SK-N-MC (cell line): ENCODE measurements around the gene AOPEP.

Source experiments
- DNase-seq: peaks from one replicate; pipeline ENCODE4 v3.0.0-alpha.2; 2011; ENCODE audit warnings: low read depth, low spot score
- H3K27ac ChIP-seq: fragments of 200-600 bp; sonication (generic); 2 replicates; pipeline ENCODE4 v1.5.1; 2016; ENCODE audit warnings: mixed run types
- H3K36me3 ChIP-seq: fragments of 200-600 bp; sonication (generic); 2 replicates; pipeline ENCODE4 v1.6.1; 2017; ENCODE audit warnings: antibody characterized with exemption, low read length, mixed read lengths; ENCODE audit not compliant: insufficient read depth
- H3K4me3 ChIP-seq: fragments of 200-600 bp; sonication (generic); 2 replicates; pipeline ENCODE4 v1.5.1; 2016
- H3K9ac ChIP-seq: fragments of 200-600 bp; sonication (generic); 2 replicates; pipeline ENCODE4 v1.8.0; 2017; ENCODE audit warnings: mixed run types, mixed read lengths; ENCODE audit not compliant: insufficient read length
- H3K9me3 ChIP-seq: fragments of 200-600 bp; sonication (generic); 2 replicates; pipeline ENCODE4 v1.6.1; 2017; ENCODE audit warnings: low read depth, mild to moderate bottlenecking, antibody characterized with exemption, low read length, moderate library complexity, mixed read lengths
- EZH2 ChIP-seq: fragments of 200-600 bp; sonication (generic); IDR thresholded peaks from one replicate; pipeline ENCODE4 v1.6.1; 2017; ENCODE audit warnings: antibody characterized with exemption
- FOXP2 ChIP-seq: optimal IDR thresholded peaks from 2 replicates; pipeline ENCODE3; 2011; ENCODE audit warnings: mild to moderate bottlenecking, moderate library complexity; ENCODE audit not compliant: insufficient read depth; ENCODE audit errors: extremely low read length, control extremely low read depth
- POLR2AphosphoS5 ChIP-seq: IDR thresholded peaks from 2 replicates; pipeline ENCODE4 v1.6.1; 2012; ENCODE audit warnings: mild to moderate bottlenecking, low read depth, low read length, borderline replicate concordance

AOPEP gene

DNA sequence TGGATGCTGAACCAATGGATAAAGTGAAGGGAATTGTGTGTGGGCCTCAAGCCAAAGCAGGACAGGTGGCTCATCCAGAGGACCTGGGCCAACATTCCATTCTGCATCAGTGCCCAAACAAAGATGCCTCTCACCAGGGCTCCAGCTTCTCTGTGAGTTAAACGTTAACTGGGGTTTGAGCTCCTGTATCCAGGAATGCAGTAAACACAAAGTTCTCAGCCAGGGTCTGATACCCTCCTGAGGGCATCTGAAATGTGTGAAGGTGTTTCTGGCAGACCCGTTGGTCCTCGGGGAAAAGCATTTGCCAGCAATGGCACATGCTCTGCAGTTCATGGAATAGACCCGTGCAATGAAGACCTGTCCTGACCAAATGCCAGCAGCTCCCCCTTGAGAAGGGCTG is 33.9 kb upstream of the AOPEP start:
- H3K9me3 ChIP-seq: no peaks in the 10 kb centered on the region
- no peak for DNase-seq
- H3K27ac ChIP-seq: no peak overlapping the region
- TF ChIP-seq POLR2AphosphoS5 (no peak), EZH2 (no peak), FOXP2 (no peak)
- H3K9ac ChIP-seq: no peak overlapping the region
- H3K36me3 ChIP-seq: no peaks in the 10 kb centered on the region
- no peak overlapping the region for H3K4me3 ChIP-seq

DNA sequence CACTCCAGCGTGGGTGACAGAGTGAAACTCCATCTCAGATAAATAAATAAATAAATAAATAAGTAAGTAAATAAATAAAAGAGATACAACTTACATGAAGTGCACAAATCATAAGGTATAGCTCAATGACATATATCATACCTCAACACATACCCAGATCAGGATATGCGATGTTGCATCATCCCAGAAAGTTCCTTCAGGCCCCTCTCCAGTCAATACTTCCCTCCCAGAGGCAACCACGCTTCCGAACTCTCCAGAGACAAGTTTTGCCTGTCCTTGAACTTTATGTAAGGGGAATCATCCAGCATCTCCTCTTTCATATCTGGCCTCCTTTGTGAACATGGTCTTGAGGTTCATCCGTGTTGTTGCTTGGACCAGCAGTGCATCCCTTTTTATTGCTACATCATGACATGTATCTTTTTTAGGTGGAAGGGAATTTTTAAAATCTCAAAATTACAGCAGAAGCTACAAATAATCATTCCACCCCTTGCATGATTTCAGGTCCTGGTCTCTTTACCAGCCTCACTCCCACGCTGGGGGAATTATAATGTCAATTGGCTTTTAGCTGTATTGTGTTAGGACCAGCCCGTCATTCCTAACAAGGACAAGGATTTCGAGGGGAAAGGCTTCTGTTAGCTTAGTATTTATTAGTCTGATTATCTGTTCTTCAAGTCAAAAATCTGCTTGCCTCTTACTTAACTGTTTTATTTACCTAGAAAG is 32.9 kb upstream of the AOPEP start:
- Histone ChIP-seq H3K36me3 (no peaks in the 10 kb centered on the region), H3K27ac (no peak overlapping the region), H3K9ac (no peak overlapping the region), H3K9me3 (no peaks in the 10 kb centered on the region), H3K4me3 (no peak overlapping the region)
- TF ChIP-seq EZH2 (no peak), FOXP2 (no peak), POLR2AphosphoS5 (no peak)
- no peak for DNase-seq

DNA sequence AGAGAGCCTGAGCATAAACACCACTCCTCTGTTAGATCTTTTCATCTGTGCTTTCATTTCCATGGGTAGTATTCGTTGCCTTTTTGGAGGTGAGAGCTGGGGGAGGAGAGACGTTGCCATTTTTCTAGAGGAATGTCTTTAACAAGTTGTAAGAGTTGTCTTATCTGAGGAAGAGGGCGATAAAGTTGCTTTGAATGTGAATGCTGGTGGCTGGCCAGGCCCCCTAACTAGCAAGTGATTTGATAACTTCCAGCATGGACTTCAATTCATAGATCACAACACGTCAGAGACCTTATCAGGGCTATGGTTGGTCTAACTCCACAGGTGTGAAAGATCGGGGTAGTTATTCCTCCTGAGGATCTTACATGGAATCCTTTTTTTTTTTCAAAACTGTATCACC is 30.0 kb upstream of the AOPEP start:
- H3K36me3 ChIP-seq: no peaks in the 10 kb centered on the region
- no peak overlapping the region for H3K4me3 ChIP-seq
- H3K9me3 ChIP-seq: no peaks in the 10 kb centered on the region
- no peak overlapping the region for H3K27ac ChIP-seq
- H3K9ac ChIP-seq: no peak overlapping the region
- no peak for TF ChIP-seq FOXP2
- TF ChIP-seq EZH2: no peak
- TF ChIP-seq POLR2AphosphoS5: no peak
- no peak for DNase-seq

DNA sequence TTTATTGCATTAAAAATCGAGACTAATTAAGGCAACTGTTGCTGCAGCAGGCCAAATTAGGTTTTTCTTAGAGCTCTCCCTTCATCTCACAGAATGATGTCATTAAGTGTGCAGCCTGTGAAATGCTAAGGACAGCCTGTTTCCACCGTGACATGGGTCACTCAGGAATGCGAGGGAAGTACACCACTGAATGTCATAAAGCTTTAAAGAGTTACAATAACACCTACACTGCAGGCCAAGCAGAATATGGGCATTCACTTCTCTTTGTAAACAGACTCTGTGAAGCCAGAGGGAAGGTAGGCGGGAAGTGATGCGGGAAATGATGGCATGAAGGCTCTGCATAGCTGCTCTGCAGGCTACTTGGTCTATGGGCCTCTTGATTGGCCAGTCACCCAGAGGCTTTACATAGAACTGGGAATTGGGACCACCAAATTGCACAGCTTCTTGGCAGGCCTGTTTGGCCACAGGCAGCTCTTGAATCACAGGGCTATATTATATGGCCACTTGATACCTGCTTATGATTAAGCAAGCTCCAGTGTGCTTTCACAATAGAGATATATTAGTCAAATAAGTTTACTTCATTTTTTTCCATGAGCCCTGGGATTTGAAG is 28.4 kb upstream of the AOPEP start:
- H3K9me3 ChIP-seq: no peaks in the 10 kb centered on the region
- TF ChIP-seq FOXP2 (no peak), POLR2AphosphoS5 (no peak), EZH2 (no peak)
- no peak overlapping the region for H3K27ac ChIP-seq
- no peaks in the 10 kb centered on the region for H3K36me3 ChIP-seq
- DNase-seq: no peak
- H3K9ac ChIP-seq: no peak overlapping the region
- H3K4me3 ChIP-seq: no peak overlapping the region

DNA sequence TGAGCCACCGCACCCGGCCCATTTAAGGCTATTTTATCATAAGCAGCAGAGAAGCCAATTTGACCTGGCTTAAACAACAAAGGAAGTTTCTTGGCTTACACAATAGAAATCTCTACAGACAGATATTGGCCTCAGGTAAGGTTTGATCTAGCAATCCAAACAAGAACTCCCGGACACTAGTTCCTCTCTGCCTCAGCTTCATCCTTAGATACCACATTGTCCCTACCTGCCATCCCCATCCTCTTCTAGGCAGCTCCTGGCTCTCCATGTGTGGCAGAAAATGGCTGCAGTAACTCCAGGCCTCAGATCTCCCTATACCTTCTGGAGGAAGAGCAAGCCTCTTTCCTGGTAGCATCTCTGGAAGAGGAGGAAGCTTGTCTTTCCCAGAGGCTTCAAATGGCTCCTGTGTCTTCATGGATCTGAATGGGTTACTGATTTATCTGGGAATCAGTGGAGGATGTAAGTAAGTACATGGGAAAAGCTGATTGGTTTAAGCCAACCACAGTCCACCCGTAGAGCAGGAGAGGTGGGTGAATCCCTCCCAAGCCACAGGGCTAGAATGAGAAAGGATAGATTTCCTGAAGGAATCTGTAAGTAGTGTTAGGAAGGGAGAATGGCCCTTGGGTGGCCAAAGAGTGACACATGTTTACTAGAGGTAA is 26.7 kb upstream of the AOPEP start:
- Histone ChIP-seq H3K4me3 (no peak overlapping the region), H3K36me3 (no peaks in the 10 kb centered on the region), H3K9ac (no peak overlapping the region), H3K27ac (no peak overlapping the region), H3K9me3 (no peaks in the 10 kb centered on the region)
- no peak for TF ChIP-seq FOXP2
- TF ChIP-seq POLR2AphosphoS5: no peak
- TF ChIP-seq EZH2: no peak
- no peak for DNase-seq

DNA sequence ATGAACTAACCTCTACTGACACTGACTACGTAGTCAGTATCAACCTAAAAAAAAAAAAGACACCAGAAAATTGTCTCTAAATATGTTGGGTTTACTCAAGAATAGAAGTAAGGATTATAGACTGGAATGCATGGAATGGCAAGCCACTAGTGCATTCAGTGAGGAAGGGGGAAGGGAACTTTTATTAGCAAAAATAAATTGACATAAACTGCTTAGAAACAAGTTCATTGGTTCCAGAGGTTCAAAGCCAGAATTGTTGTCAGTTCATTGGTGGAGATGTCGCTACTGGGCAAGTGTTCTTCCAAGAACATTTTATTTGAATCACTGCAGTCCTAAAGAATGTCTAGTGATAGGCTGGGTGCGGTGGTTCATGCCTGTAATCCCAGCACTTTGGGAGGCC is 26.1 kb upstream of the AOPEP start:
- DNase-seq: no peak
- TF ChIP-seq FOXP2: no peak
- no peak for TF ChIP-seq POLR2AphosphoS5
- TF ChIP-seq EZH2: no peak
- Histone ChIP-seq H3K4me3 (no peak overlapping the region), H3K27ac (no peak overlapping the region), H3K36me3 (no peaks in the 10 kb centered on the region), H3K9ac (no peak overlapping the region), H3K9me3 (no peaks in the 10 kb centered on the region)

DNA sequence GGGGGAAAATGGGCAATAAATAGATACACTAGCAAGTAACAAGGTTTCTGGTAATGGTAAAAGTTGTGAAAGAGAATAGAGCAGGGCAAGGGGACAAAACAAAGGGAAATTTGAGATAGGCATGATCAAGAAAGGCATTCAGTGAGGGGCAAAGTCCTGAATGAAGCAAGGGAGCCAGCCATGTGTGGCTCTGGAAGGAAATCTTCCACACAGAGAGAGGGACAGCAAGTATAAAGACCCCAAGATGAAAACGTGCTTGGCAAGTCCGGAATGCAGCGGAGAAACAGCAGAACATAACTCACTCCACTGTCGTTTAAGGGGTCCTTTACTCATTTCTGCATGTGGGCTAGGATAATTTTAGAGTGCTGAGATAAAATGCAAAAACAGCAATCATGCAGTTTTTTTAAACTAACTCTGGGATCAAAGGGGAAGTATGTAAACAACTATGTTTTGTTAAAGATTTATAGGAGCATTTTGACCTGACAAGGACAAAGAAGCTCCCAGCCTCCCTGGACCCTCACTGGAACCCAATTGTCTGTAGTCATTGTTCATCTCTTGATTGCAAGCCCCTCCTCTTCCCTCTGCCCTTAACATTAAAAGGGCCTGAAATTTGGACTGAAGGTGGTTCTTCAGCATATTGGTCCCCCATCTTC is 22.9 kb upstream of the AOPEP start:
- H3K9ac ChIP-seq: no peak overlapping the region
- no peak overlapping the region for H3K27ac ChIP-seq
- no peak overlapping the region for H3K4me3 ChIP-seq
- no peaks in the 10 kb centered on the region for H3K36me3 ChIP-seq
- DNase-seq: no peak
- H3K9me3 ChIP-seq: no peaks in the 10 kb centered on the region
- TF ChIP-seq POLR2AphosphoS5 (no peak), FOXP2 (no peak), EZH2 (no peak)

DNA sequence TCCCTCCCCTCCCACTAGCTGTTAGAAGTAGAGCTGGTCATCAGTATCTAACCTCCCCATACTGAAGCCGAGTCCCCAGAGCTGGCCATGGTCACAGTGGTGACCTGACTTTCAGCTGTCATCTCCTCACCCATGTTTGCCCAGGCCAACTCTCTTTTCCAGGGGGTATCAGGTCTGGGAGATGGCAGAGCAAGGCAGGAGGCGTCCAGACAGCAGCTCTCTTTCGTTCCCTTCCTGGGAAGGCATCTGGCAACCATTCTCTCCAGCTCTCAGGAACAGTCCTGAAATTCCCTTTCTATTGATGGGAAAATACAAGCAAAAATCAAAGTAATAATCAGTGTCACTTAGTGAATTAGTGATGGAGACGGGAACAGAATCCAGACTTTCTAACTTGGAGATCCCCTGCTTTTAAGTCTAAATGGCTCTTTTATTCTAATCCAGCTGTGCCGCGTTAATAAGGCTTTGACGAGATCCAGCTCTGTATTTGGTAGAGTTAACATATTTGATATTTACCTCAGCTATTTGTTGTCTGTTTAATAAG is 21.3 kb upstream of the AOPEP start:
- H3K4me3 ChIP-seq: no peak overlapping the region
- no peaks in the 10 kb centered on the region for H3K9me3 ChIP-seq
- DNase-seq: no peak
- H3K36me3 ChIP-seq: no peaks in the 10 kb centered on the region
- H3K27ac ChIP-seq: no peak overlapping the region
- TF ChIP-seq FOXP2 (no peak), EZH2 (no peak), POLR2AphosphoS5 (no peak)
- no peak overlapping the region for H3K9ac ChIP-seq
